ENCODE data around the gene CCDC148. TPM values are rescaled to one million over a fixed set of nuclear protein-coding genes. Genes with fewer than 3 reads are reported as not detected.

Gene CCDC148
- polyA plus RNA-seq, 2 of the 4 experiments (the other 2 are of a cell fraction) = 0.41 to 0.85 TPM

GRCh38 chr2:158181171-158181570, 275.4 kb downstream of the CCDC148 start:
- ATAC-seq = no peak
- no peak for DNase-seq (ENCODE audit: low read depth in 1 of 2, low spot score in 1 of 2)

GRCh38 chr2:158179660-158180059, 276.9 kb downstream of the CCDC148 start:
- Histone ChIP-seq H3K27ac (no peak overlapping the region), H3K9me3 (no peaks in the 10 kb centered on the region), H3K4me2 (no peak overlapping the region), H3K4me3 (no peak overlapping the region), H3K4me1 (no peaks in the 10 kb centered on the region)
- DNase-seq (ENCODE audit: low read depth in 1 of 2, low spot score in 1 of 2) (peak in 1 of 2 experiments; percentile 18), ATAC-seq (peak; percentile 54 to 74; a peak in 3 of 6 replicates), FAIRE-seq (no peak)
- POLR2A ChIA-PET = no interaction called here
- TF ChIP-seq ZC3H11A (IDR thresholded peaks at IDR 0.05) = no peak
- TF ChIP-seq FOXS1 (CRISPR knock-in tag; IDR thresholded peaks at IDR 0.05) = no peak
- no peak for TF ChIP-seq KDM5A (IDR thresholded peaks at IDR 0.05)
- TF ChIP-seq TFCP2L1 (CRISPR knock-in tag; IDR thresholded peaks at IDR 0.05) = no peak
- TF ChIP-seq GATA3 (IDR thresholded peaks at IDR 0.05; ENCODE audit: borderline replicate concordance) = no peak
- peak; percentile 68 to 72 for TF ChIP-seq RAD21 (conservative IDR thresholded peaks at IDR 0.05 in 1 of 2, IDR thresholded peaks at IDR 0.05 in 1 of 2)
- no peak for TF ChIP-seq POLR2AphosphoS2 (conservative IDR thresholded peaks at IDR 0.05; ENCODE audit: low read length)
- TF ChIP-seq MYC (IDR thresholded peaks at IDR 0.05; ENCODE audit: borderline replicate concordance, low read length) = no peak
- TF ChIP-seq CHD4 (IDR thresholded peaks at IDR 0.05; ENCODE audit: borderline replicate concordance) = no peak
- TF ChIP-seq HMGXB4 (CRISPR knock-in tag; IDR thresholded peaks at IDR 0.05; ENCODE audit: borderline replicate concordance) = no peak
- TF ChIP-seq SREBF2 (IDR thresholded peaks at IDR 0.05) = no peak
- no peak for TF ChIP-seq REST (IDR thresholded peaks at IDR 0.05)
- TF ChIP-seq ZNF302 (CRISPR knock-in tag; IDR thresholded peaks at IDR 0.05) = no peak
- TF ChIP-seq ESRRA (IDR thresholded peaks at IDR 0.05; ENCODE audit: borderline replicate concordance, low read length) = no peak
- TF ChIP-seq FOSL2 (IDR thresholded peaks at IDR 0.05) = no peak
- TF ChIP-seq FOSL2 (CRISPR knock-in tag; IDR thresholded peaks at IDR 0.05) = no peak
- TF ChIP-seq FOSB (CRISPR knock-in tag; IDR thresholded peaks at IDR 0.05) = no peak
- no peak for TF ChIP-seq NPAS2 (CRISPR knock-in tag; IDR thresholded peaks at IDR 0.05; ENCODE audit: borderline replicate concordance)
- peak in 1 of 2 experiments; percentile 41; a peak in 2 of 4 replicates for TF ChIP-seq CEBPB (IDR thresholded peaks at IDR 0.05)
- no peak for TF ChIP-seq CBX8 (IDR thresholded peaks at IDR 0.05)
- TF ChIP-seq SMC3 (IDR thresholded peaks at IDR 0.05) = peak; percentile 49; the same call in 2 of the 3 replicates
- no peak for TF ChIP-seq ELK1 (IDR thresholded peaks at IDR 0.05; ENCODE audit: low read depth, low read length)
- peak; percentile 59 for TF ChIP-seq CTCF (IDR thresholded peaks at IDR 0.05)
- TF ChIP-seq RFX5 (IDR thresholded peaks at IDR 0.05) = no peak
- TF ChIP-seq NFE2L2 (conservative IDR thresholded peaks at IDR 0.05; ENCODE audit: low read length) = no peak
- TF ChIP-seq HOXA7 (CRISPR knock-in tag; IDR thresholded peaks at IDR 0.05) = no peak
- 51% methylated on average over 2 of the region's 2 CpGs for WGBS (ENCODE audit: missing lambda C conversion rate)
- CTCF ChIA-PET = interaction anchor here (0.6 to 5.3 kb wide), 12 partner anchors 9 to 580 kb away, joined by 3 to 60 read pairs (median 4); no protein-coding TSS in a partner anchor

More at GRCh38 chr2:158181171-158181570, 275.4 kb downstream of the CCDC148 start:
- no peak overlapping the region for H3K4me3 ChIP-seq
- TF ChIP-seq HOXA7 (CRISPR knock-in tag; IDR thresholded peaks at IDR 0.05) (no peak), MAFK (IDR thresholded peaks at IDR 0.05; ENCODE audit: partially characterized antibody) (peak; percentile 83)
- CTCF ChIA-PET = interaction anchor here (4.3 to 5.3 kb wide), 2 partner anchors 564 to 573 kb away, joined by 29 to 60 read pairs; no protein-coding TSS in a partner anchor
- no peak overlapping the region for H3K27ac ChIP-seq
- no peaks in the 10 kb centered on the region for H3K9me3 ChIP-seq
- FAIRE-seq = no peak
- POLR2A ChIA-PET = no interaction called here
- no peaks in the 10 kb centered on the region for H3K4me1 ChIP-seq
- WGBS (ENCODE audit: missing lambda C conversion rate) = 27% methylated on average over 2 of the region's 2 CpGs
- no peak overlapping the region for H3K4me2 ChIP-seq
